CD4-positive, alpha-beta T cell treated with Interleukin-10 for 1 hour (primary cell): ENCODE results near the gene AIG1.
"Not testable (repeated sequence)": the region's sequence is repeated elsewhere in the genome, so short reads cannot be mapped to it uniquely, and the experiment has no call there.

Experiments used
- DNase-seq: peaks from one replicate; pipeline ENCODE4 v3.0.0-alpha.2; 2020

Gene AIG1

GRCh38 chr6:143059663-143060353 is 881 bp upstream of the AIG1 start:
- DNase-seq = peak; percentile 58

DNA sequence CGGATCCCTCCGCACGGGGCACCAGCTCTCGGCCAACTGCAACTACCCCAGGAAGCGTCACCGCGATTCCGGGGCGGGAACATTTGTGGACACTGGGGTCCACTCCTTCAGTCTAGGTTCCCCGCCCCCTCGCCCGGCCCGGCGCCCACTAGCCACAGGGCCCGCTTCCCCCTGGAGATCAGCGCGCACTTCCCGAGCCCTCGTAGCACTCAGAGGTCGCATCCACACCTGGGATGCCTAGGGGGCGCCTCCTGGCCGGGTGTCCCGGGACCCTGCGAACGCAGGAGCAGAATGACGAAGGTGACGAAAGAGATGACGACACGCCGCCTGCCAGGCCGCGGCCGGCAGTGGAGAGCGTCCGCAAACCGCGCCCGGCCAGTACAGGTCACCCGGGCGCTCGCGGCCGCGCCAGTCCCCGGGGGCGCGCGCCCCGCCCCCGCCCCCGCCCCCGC is 309 bp upstream of the AIG1 start:
- DNase-seq = peak; percentile 86

DNA sequence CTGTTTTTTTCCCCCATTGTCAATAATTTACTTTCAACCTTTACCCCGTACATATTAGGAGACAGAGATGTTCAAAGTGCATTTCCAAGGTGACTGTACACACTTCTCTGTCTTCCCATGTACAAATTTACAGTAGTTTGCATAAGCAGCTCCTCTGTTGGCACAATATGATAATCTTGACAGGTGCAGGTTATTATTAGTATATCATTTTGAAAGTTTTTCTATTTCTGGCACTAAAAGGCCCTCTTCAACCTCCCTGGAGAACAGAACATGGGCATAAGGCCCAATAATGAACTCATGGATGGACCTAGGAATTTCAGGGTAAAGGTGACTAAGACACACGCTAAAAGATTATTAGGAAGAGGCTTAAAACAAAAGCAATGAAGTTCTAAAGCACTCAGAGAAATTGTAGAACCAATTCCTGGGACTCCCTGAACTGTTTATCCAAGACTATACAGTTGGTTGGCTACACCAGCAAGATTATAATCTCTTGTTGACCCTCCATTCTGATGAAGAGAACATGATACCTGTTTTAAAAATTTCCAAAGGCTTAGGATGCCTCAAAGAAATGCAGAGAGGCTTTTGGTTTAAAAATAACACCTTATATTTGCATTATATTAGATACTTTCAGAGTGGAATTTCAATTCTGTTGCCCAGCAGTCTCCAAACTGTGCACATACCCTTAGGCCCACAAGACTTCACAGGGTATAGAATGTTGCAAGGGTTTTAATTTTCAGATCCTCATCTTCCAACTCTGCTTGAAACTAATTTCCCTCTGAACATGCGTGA is 1.1 kb downstream of the AIG1 start:
- no peak for DNase-seq

DNA sequence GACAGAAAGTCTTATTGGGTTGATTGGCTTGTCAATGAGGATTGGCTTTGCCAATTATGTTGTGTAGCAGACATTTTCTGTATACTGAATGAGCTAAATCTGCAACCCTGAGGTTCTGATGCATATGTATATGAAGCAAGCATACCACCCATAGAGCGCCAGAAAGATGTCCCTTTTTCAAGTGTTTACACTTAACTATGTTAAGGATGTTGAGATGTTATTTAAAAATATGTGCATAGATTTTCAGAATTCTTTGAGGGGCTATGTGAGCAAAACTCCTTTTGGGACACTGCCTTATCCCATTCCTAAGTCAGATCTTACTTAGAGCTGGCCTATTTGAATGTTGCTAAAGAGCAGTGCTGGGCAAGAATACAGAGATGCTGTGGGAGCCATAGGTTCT is 1.9 kb downstream of the AIG1 start:
- DNase-seq = no peak

DNA sequence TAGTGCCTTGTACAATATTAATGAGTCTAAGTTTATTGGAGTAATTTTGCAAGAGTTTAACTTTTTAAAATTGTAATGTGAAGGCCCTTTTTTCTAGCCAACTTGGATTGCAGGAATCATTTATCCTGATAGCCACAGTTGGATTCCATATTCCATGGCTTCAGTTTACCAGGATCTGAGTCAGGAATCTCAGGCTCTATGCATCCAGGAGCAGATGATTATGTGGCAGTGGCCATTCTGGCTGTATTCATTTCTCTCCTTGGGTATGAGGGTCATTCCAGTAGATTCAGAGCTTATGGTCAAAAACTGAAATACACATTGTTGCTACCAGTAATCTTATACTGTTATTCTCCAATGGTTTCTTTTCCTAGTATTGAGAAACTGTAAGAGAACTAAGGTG is 2.9 kb downstream of the AIG1 start:
- DNase-seq = no peak

GRCh38 chr6:143064271-143064670 is 3.6 kb downstream of the AIG1 start:
- no peak for DNase-seq

DNA sequence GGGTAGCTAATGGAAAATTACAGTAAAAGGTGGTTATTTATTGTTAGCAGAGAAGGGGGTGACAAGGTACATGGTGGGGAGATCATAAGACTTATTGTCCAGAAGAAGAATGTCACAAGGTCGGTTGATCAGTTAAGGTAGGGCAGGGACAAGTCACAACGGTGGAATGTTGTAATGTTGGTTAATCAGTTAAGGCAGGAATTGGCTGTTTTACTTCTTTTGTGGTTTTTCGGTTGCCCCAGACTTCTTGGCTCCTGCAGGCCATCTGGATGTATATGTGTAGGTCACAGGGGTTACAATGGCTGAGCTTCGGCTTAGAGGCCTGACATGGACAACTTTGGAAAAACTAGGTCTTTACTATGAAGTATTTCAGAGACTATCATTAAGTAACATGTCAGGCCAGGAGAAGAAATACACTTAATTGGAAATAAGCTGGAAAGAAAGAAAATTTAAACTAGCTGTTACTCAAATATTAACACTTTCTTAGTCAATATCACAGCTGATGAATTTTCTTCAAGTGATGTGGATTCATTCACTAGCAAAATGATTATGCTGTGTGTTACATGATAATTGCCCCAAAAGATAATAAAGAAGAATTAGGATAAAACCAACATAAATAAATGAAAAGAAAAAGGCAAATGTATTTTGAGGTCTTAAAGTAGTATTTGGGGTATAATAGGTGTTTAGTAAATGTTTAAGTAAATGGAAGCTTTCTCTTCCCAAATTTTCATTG is 4.4 kb downstream of the AIG1 start:
- no peak for DNase-seq

GRCh38 chr6:143068001-143068400 is 7.3 kb downstream of the AIG1 start:
- no peak for DNase-seq

GRCh38 chr6:143074101-143074500 is 13.4 kb downstream of the AIG1 start:
- no peak for DNase-seq

- DNase-seq = no peak
Measured at GRCh38 chr6:143074670-143075318, 14.1 kb downstream of the AIG1 start.

- DNase-seq = no peak
Measured at GRCh38 chr6:143078468-143079324, 18.0 kb downstream of the AIG1 start.

DNA sequence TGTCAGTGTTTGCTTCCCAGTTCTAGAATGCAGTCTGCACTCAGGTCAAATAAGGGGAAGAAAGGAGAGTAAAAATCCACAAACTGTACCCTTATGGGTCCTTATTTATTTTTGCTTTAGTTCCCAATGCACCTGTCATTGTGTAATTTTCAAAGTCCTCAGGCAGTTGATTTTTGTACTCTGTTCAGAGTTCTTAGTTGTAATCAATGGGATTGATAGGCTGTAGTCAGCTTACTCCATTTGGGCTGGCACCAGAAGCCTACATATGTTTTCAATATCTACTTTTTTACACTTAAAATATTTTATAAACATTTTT is 18.6 kb downstream of the AIG1 start:
- no peak for DNase-seq

- DNase-seq = not testable (repeated sequence)
Measured at GRCh38 chr6:143082274-143082673, 21.6 kb downstream of the AIG1 start.

GRCh38 chr6:143084019-143084418 is 23.3 kb downstream of the AIG1 start:
- DNase-seq = not testable (repeated sequence)

GRCh38 chr6:143087335-143087734 is 26.6 kb downstream of the AIG1 start:
- not testable (repeated sequence) for DNase-seq

DNA sequence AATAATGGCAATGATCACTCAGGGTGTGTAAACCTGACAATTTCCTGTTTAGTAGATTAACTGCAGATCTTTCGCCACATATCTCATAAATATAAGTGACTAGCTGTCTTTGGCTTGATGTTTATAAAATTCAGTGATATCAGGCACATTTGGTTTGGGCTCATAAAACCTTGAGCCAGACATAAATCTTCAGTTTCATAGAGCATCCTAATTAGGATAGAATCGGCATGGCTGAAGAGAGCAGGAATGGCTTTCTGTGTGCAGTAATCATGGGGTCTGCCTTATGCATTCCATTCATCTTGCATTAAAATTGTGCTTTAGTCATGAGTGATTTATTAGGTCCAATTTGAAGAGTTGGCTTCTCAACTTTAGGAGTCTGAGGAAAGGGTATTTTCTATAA is 27.2 kb downstream of the AIG1 start:
- no peak for DNase-seq

- DNase-seq = no peak
Measured at GRCh38 chr6:143090314-143091044, 29.8 kb downstream of the AIG1 start.

- no peak for DNase-seq
Measured at GRCh38 chr6:143092768-143093167, 32.1 kb downstream of the AIG1 start.

GRCh38 chr6:143093290-143093689 is 32.6 kb downstream of the AIG1 start:
- DNase-seq = no peak

- DNase-seq = no peak
Measured at GRCh38 chr6:143096403-143096802, 35.7 kb downstream of the AIG1 start.

DNA sequence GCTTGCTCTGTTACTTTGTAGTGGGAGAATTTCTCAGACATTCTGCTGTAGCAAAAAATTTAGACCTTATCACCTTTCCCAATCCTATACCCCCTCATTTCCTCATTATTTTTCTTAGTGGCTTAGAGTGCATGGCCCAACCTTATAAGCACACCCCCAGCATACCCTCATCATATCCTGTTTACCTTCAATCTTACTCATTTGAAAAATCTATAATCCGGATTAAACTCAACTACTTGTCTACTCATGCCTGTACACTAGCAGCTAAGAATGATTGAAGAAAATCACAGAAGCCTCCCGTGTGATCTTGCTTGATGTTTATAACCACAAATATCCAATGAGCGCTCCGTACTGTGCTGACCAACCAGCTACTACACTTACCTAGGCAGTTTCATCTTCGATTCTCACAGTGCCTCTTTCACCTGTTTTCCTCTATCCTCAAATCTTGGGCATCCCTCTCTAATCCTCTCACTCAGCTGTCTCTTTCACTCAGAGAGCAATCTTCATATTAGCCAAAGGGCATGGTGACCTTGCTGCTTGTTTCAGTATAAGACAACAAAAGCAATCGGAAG is 36.6 kb downstream of the AIG1 start:
- peak; percentile 23 for DNase-seq
